ENCODE results near the gene ERBIN.
"Not testable (repeated sequence)": the region's sequence is repeated elsewhere in the genome, so short reads cannot be mapped to it uniquely, and the experiment has no call there.

ERBIN gene

DNA sequence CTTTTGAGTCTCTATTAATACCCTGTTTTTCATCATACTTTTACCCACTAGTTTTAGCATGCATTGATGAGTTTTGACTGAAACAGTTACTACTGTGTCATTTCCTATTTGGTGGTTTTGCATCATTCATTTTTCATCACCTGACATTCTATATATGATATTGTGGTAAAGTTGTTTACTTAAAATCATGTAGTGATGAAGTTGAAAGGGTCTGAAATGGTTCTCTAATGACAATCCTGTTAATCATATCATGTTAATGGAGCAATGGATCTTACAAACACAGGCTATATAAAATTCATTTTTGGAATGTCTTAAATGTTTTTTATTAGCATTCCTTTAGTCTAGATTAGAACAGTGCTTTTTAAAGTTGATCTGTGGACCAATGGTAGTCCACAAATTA lies 84.1 kb downstream of the ERBIN start:
- no peak for DNase-seq

- DNase-seq, result no peak
These were observed 85.9 kb downstream of the ERBIN start for GRCh38 chr5:66012271-66012670.

DNA sequence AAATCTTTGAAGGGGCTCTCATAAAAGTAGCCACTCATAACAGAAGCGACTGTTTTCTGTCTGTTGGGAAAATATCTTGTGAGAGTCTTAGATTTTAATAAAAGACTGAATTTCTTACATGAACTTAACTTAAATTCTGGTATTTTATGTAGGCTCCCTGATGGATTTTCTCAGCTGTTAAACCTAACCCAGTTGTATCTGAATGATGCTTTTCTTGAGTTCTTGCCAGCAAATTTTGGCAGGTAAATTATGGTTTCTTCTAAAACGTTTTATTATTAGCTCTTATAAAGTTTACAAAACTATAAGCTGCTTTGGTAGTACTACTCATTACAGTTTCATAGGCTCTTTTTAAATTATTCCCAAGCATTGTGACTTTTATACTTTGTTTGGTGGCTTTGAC lies 87.0 kb downstream of the ERBIN start:
- no peak for DNase-seq

- DNase-seq, result no peak
These were observed 87.5 kb downstream of the ERBIN start for GRCh38 chr5:66013906-66014305.

DNA sequence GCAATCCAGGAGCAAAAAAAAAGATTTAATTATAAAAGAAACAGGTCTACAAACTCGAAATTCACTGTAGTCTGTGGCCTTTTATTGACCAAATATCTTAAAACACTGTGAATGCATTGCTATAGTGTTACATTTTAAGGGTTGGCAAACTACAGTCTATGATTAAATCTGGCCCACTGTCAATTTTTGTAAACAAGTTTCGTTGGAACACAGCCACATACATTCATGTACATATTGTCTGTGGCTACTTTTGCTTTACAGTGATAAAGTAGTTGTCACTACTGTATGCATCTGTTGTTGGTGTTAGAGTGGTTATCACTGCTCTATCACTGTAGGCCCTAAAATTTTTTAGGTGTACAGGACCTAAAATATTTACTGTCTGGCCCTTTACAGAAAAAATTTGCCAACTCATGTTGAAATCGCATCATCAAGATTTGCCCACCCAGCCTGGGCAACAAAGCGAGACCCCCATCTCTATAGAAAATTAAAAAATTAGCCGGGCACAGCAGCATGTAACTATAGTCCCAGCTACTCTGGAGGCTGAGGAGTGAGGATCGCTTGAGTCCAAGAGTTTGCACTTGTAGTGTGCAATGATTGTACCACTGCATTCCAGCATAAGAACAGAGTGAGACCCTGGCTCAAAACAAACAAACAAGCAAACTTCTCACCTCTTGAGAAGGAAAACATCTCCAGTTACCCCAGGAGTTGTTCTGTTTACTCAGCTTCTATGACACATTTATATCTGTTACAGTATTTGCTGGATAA lies 89.0 kb downstream of the ERBIN start:
- DNase-seq, result no peak

DNA sequence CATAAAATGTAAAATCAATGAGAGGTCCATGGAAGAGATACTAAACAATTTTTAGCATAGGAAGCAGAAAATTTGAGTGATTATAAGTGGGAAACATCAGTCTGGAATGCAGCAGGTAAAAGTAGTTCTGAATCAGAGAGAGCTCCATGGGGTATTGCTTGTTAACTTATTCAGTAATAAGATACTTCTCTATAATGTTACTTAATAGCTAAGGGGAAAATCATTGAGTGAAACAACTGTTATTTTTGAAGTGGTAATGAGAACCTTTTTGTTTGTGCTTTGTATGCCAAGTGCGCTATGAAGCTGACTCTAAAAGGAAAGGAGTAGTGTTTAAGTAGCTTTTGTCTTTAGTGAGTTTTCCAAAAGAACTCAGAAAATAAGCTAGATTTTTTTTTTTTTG lies 95.2 kb downstream of the ERBIN start:
- no peak for DNase-seq

- no peak for DNase-seq
These were observed 112.9 kb downstream of the ERBIN start for GRCh38 chr5:66039296-66039695.

DNA sequence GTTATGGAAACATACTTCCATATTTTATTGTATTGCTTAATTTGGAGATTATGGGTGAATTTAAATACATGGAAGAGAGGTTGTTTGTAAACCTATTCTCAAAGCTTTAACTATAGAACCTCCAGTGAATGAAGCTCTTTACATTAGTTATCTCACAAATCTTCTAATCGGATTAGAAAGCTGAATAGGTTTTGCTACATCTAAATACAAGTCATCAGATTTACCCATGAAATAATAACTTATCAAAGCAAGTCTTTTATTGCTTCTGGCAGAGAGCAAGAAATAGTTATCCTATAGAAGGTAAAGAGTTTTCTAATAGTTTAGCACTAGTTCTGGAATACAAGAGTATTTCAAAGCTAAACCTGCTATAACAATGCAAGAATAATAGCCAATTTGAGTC lies 113.3 kb downstream of the ERBIN start:
- no peak for DNase-seq

- no peak for DNase-seq
These were observed 115.3 kb downstream of the ERBIN start for GRCh38 chr5:66041627-66042026.

GRCh38 chr5:66057239-66057638 lies 130.9 kb downstream of the ERBIN start:
- DNase-seq, result no peak

GRCh38 chr5:66061320-66061719 lies 134.9 kb downstream of the ERBIN start:
- not testable (repeated sequence) for DNase-seq

GRCh38 chr5:66063061-66063460 lies 136.7 kb downstream of the ERBIN start:
- DNase-seq, result not testable (repeated sequence)

DNA sequence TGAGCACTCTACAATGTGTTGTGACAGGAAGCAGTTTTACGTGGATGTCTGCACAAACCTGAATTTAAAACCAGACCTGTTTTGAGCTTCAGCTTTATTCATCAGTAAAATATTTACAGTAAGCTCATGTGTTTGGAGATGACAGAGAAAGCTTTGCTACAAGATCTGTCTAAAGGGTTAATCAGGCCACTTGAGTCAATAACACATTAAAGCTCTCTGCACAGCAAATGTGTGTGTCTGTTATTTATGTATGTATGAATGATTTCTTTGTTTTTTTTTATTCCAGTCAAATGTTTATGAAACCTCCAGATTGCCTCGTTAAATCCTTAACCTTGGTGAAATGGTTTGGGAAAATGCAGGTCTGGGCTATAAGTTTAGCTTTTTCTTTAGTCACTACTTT lies 140.5 kb downstream of the ERBIN start:
- no peak for DNase-seq

DNA sequence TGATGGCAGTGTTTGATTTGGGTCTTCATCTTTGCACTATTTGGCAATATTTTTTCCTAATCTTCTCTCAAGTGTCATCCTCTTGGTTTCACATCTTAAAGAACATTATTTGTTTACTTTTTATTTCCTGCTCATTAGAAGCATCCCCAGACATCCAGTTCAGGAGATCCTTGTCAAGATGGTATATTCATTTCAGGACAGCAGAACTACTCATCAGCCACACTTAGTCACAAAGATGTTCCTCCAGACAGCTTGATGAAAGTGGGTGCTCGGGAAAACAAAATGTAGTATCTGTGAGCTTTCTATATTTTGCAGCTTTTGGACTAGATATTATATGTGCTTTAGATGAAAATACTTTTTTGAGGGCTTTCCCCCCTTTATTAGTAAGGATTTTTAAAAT lies 145.7 kb downstream of the ERBIN start:
- DNase-seq, result no peak

- no peak for DNase-seq
These were observed 148.5 kb downstream of the ERBIN start for GRCh38 chr5:66074901-66075300.

- DNase-seq, result no peak
These were observed 154.3 kb downstream of the ERBIN start for GRCh38 chr5:66080664-66081063.

- no peak for DNase-seq
These were observed 163.0 kb downstream of the ERBIN start for GRCh38 chr5:66089384-66089783.

DNA sequence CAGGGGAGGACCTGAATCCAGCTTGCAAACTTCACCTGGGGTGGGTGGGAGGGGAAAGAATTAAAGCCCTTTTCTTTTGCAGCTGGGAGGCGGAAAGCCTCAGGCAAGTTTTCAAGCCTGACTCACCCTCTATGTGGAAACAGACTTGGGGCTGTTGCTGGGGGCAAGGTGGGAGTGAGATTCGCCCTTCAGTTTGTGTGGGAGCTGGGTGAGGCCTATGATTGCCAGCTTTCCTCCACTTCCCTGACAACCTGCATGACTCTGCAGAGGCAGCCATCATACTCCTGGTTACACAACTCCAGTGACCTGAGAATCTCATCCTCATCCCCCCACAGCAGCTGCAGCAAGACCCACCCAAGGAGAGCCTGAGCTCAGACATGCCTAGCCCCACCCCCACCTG lies 174.5 kb downstream of the ERBIN start:
- DNase-seq, result no peak

GRCh38 chr5:66113160-66113559 lies 186.8 kb downstream of the ERBIN start:
- DNase-seq, result no peak

DNA sequence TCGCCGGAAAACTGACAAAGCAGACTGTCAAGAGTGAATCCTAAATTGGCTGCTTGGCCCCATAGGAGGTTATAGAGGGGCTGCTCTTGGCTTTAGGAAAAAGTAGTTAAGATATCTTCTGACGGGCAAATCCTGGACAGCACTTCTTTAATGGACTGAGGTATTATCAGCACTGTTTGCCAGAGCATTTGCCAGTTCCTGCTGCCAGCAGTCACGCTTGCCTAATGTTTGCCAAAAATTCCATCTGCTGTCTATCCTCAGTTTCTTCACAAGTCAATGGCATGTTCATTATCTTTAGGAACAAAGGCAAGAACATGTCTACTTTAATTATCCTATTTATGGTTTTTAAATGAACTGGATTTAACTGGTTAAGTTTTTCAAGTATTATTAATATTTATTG lies 191.9 kb downstream of the ERBIN start:
- DNase-seq, result no peak

GRCh38 chr5:66122379-66123034 lies 196.1 kb downstream of the ERBIN start:
- no peak for DNase-seq

- no peak for DNase-seq
These were observed 202.8 kb downstream of the ERBIN start for GRCh38 chr5:66129144-66129543.

DNA sequence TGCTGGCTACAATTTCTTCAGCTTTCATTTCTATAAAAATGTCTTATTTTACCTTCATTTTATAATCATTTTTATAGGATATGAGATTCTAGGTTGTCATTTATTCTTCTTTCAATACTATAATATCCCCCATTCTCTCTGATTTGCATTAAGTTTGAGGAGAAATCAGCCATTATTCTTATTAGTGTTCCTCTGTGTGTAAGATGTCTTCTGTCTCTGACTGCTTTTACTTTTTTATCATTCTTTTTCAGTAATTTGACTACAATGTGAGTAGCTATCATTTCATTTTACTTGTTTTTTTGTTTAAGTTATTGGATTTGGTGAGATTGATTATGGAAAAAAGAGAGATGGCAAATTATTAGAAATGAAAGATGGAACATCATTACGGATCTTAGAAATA lies 204.1 kb downstream of the ERBIN start:
- DNase-seq, result no peak
